Iris pigment epithelial cell (primary cell): ENCODE measurements around the gene LIPG.
"Not testable (repeated sequence)": the region's sequence is repeated elsewhere in the genome, so short reads cannot be mapped to it uniquely, and the experiment has no call there.

Experiments
- DNase-seq: peaks from one replicate; pipeline ENCODE4 v3.0.0-alpha.2; 2011; ENCODE audit warnings: low read depth

LIPG gene

DNA sequence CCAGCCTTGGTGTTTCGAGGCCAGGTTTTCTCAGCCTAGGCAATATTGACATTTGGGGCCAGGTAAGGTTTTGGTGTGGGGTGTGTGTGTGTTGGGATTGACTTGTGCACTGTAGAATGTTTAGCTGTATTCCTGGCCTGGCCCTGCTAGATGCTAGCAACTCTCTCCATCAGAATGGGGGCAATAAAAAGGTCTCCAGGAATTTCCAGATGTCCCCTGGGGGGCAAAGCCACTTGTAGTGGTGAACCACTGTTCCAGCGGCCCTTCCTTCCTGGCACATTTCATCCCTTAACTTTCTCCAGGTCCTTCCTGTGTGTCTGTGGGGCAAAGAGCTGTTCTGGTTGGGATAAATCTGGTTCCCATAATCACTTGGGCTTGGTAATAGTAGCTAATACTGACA, 12.0 kb downstream of the LIPG start:
- DNase-seq, result no peak

DNA sequence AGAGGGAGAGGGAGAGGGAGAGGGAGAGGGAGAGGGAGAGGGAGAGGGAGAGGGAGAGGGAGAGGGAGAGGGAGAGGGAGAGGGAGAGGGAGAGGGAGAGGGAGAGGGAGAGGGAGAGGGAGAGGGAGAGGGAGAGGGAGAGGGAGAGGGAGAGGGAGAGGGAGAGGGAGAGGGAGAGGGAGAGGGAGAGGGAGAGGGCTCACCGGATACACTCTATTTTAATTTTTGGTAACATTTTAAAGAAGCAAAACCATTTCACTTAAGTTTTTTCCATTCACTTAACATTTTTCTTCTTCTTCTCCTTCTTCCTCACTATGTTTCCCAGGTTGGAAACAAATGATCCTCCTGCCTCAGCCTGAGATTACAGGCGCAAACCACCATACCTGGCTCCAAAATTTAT, 17.2 kb downstream of the LIPG start:
- DNase-seq, result not testable (repeated sequence)

DNA sequence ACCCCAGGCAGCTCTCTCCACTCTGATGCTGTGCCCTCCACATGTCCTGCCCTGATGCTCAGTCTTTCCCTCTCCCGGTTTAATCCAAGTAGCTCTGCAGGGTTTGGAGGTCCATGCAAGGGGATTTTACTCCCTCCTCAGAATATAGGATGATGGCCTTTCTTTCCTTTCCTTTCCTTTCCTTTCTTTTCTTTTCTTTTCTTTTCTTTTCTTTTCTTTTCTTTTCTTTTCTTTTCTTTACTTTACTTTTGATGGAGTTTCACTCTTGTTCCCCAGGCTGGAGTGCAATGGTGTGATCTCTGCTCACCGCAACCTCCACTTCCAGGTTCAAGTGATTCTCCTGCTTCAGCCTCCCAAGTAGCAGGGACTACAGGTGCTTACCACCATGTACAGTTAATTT, 17.7 kb downstream of the LIPG start:
- DNase-seq, result not testable (repeated sequence)

DNA sequence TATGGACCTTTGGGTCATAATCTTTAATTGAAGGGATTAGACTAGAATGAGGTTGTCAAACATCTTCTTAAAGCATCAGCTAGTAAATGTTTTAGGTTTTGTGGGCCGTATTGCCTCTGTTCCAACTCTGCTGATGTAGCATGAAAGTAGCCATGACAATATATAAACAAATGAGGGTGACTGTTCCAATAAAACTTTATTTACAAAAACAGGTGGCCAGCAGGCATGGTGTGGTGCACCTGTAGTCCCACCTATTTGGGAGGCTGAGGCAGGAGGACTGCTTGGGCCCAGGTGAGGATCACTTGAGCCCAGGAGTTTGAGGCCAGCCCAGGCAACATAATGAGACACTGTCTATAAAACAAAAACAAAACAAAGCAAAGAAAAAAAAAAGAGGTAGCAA, 18.4 kb downstream of the LIPG start:
- DNase-seq, result no peak

DNA sequence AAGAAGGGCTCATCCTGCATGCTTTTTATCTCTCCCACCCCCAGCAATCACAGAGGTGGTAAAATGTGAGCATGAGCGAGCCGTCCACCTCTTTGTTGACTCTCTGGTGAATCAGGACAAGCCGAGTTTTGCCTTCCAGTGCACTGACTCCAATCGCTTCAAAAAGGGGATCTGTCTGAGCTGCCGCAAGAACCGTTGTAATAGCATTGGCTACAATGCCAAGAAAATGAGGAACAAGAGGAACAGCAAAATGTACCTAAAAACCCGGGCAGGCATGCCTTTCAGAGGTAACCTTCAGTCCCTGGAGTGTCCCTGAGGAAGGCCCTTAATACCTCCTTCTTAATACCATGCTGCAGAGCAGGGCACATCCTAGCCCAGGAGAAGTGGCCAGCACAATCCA, 19.5 kb downstream of the LIPG start:
- no peak for DNase-seq

DNA sequence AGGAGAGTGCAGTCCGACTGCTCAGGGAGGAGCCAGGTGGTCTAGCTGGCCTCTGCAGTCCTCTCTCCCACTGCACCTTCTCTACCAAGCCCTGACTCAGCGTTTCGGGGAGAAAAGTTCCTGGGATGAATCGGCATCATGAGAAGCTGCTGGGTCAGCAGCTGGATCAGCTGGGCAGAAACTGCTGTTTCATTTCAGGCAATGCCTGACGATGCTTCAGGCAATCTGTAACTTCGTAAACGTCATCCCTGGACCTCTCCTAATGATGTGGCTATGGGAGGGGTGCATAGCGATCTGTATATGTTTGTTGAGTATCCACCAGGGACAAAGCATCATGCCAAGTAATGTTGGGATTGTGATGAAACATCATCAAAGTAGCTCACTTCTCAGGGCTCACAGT, 20.7 kb downstream of the LIPG start:
- no peak for DNase-seq

DNA sequence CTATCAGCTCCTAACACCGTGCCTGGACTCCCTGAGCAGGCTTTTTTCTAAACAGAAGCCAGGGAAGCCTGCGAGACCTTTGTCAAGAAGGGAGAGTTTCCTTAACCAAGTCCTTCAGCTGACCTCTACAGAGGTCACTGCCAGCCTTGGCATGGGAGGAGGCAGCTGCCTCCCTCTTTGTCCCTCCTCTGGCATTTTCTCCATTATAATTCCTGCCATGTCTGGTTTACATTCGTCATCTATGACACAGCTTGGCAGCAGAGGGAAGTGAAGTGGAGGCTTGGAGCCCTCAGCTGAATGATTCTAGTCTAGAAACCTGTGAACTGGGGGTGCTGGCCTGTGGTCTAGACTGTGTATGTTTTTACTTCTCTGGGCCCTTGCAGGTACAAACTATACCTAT, 22.5 kb downstream of the LIPG start:
- no peak for DNase-seq

DNA sequence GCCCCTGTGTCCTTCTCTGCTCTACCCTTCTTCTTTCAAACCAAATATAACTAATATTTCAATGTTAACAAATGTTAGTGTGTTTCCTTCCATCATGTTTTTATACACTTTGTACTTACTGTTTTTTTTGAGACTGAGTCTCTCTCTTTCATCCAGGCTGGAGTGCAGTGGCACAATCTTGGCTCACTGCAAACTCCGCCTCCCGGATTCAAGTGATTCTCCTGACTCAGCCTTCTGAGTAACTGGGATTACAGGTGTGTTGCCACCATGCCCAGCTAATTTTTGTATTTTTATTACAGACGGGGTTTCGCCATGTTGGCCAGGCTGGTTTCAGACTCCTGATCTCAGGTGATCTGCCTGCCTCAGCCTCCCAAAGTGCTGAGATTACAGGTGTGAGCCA, 23.1 kb downstream of the LIPG start:
- DNase-seq, result not testable (repeated sequence)

DNA sequence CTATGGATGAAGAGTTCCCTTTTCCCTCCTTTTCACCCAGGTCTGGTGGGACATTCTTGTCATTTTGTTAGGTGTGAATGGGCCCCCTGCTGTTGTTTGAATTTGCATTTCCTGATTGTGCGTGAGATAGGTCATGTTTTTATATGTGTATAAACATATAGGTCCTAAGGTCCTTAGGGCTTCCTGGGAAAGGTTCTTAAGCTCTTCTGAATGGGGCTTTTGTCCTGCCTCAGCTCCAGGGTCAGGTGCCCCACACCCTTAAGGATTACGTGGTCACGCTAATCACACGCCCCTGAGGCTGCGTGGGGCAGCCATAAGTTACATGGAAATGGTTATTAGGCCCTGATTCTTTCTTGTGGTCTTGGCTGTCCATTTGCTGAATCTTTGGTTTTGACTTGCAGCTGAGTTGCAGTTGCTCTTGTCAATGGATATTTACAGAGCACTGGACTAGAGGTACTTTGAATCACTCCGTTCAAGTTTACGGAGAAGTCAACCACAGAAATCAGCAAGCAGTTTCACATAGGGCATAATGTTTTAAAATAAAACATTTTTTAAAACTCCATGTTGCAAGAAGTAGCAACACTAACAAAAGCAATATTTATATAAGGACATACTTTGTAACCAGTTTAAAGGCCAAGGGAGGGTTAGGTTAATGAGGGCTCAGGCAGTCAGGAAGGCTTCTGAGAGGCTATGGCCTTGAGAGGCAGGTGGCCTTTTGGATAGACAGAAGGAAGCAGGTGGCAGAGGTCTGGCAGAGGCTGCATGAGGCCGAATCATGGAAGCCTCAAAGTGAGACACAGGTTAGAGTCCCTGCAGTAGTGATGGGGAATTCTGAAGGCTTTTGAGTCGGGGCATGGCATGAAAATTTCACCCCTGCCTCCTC, 24.2 kb downstream of the LIPG start:
- DNase-seq, result no peak

DNA sequence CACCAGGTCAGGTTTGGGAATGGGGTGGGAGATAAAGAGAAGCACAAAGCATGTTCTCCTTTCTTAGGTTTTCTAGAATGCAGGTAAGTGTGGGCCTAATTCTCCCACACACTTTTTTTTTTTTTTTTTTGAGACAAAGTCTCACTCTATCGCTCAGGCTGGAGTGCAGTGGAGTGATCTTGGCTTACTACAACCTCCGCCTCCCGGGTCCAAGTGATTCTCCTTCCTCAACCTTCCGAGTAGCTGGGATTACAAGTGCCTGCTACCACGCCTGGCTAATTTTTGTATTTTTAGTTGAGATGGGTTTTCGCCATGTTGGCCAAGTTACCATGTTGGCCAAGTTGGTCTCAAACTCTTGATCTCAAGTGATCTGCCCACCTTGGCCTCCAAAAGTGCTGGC, 26.3 kb downstream of the LIPG start:
- DNase-seq, result no peak

DNA sequence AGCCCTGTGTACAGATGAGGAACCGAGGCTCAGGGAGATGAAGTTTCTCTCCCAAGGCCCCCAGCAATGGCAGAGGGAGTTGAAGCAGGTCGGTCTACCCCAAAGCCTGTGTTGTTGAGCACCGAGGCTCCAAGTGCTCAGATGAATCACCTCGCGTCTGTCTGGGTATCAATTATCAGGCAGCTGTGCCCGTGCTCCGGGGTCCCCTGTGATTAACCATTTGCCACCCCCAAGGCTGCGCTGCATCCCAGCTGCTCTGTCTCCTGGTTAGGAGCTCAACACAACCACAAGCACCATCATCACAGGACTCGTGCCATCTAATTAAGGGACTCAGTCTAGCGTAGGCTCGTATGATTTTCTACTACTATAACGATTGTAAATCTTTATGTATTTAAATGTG, 27.1 kb downstream of the LIPG start:
- no peak for DNase-seq

DNA sequence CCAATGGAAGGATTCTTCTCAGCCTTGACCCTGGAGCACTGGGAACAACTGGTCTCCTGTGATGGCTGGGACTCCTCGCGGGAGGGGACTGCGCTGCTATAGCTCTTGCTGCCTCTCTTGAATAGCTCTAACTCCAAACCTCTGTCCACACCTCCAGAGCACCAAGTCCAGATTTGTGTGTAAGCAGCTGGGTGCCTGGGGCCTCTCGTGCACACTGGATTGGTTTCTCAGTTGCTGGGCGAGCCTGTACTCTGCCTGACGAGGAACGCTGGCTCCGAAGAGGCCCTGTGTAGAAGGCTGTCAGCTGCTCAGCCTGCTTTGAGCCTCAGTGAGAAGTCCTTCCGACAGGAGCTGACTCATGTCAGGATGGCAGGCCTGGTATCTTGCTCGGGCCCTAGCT, 28.8 kb downstream of the LIPG start:
- DNase-seq, result no peak

DNA sequence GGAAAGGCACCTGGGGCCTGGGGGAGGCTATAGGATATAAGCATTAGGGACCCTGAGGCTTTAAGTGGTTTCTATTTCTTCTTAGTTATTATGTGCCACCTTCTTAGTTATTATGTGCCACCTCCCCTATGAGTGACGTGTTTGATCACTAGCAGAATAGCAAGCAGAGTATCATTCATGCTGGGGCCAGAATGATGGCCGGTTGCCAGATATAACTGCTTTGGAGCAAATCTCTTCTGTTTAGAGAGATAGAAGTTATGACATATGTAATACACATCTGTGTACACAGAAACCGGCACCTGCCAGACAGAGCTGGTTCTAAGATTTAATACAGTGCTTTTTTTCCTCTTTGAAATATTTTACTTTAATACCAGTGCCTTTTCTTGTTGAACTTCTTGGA, 29.4 kb downstream of the LIPG start:
- no peak for DNase-seq

DNA sequence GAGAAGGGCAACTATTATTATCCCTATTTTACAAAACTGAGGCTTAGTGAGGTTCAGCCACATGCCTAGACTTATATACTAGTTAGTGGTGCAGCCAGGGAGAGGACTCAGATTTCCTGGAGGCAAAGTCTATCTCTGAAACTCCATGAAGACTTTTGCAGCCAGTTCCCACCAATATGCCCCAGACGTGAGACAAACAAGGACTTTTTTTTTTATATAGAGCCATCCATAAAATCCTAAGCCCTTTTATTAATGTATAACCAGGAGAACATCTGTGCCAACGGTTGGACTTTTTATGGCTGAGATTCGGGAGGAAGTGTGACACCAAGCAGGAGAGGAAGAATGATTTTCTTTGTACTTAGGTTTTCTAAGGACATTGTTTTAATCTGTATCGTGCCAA, 29.9 kb downstream of the LIPG start:
- DNase-seq, result no peak

DNA sequence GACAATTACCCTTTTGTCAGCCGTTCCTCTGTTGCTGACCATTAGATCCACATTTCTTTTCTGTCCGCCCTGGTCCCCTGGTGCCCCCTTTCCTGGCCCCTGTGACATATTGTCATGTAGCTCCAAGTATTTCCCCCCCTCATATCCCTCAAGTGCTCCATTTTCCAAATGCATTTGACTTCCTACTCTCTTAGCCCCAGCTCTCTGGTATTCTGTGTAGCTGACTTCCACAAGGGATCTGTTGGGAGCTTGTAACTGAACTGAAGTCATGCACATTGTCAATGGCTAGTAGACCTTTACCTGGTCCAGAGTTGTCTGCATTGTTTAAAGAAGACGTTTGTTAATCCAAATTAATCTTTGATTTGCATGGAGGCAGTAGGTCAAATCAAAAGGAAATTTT, 34.8 kb downstream of the LIPG start:
- no peak for DNase-seq

DNA sequence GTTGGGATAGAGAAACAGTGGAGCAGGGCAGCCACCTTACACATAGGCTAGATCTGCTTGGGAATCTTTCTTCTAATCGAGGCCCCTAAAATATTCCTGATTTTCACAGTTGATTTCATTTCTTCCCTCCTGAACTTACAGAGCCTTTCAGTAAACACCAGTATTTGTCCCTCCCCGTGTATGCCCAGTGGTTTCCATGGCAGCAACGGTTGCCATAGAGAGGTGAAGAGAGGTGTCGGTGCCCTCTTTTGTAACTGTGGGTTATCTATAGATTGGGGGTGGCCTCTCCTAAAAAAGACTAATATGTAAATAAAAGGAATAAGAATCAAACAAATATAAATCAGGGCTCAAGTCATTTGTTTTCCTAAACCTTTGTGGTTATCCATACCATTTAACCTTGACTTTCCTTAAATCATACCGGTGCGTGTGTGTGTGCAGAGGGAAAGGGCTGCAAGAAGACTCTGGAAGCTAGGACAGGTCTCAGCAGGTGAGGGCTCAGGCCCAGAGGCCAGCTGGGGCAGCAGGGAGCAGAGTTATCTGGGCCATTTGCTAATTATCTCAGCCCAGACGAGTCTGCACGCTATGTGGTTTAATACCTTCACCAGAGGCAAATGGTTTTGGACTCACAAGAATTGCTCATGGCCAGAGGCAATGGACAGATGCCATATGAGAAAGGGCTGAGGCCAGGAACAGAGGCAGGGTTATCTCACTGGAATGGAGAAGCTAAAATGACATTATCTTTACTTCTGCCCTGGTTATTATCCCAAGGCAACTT, 35.5 kb downstream of the LIPG start:
- no peak for DNase-seq

DNA sequence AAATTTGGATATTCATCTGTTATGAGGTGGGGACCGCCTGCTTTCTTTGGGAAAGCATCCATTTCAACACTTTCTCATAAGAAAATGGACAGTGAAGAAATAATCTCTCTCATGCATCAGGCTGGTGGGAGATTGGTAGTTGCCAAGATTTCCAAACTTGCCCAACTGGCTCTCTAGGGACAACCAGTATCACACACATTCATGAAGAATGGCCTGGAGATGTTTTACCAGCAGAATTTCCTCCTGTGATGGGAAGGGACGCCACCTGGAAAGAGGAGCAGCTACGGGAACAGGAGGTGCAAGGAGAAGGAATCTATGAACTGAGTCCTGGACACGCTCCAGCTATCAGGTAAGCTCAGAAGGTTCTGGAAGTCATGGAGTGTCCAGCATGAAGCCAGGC, 39.4 kb downstream of the LIPG start:
- DNase-seq, result no peak

DNA sequence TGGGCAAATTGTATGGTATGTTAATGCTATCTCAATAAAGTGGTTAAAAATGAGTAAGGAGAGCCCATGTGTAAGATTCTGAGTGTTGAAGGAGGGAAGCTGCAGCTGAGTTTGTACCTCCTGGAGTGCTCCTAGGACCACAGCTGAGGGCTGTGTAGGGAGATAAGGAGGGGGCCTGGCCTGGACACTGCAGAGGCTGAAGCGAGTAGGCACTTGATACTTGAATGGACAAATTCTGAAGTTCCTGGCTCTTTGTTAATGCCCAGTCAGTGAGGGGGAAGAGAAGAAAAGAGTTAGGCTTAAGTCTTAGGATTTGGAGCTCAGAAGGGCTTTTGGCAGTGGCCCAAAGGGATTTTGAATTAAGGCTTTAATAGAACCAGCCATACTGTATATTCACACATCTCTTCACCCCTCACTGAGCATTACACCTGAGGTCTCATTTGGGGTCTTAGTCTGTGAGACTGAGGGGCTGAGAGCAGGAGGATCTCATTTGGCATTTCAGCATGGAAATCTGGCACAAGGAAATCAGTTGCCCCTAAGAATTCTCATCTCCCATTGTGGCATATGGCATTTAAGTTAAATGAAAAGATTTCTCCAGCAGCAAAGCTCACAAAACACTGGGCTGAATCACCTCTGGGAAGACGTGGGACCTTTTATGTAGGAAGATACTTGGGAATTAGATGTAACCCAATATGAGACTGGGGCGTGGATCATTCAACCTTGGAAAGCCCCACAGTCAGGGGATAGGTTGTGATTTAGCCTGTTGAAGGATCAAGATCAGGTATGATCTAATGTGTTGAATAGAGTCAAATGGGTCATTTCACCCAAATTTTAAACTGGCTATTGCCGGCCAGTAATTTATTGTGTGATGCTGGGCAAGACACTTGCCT, 46.8 kb downstream of the LIPG start:
- no peak for DNase-seq

DNA sequence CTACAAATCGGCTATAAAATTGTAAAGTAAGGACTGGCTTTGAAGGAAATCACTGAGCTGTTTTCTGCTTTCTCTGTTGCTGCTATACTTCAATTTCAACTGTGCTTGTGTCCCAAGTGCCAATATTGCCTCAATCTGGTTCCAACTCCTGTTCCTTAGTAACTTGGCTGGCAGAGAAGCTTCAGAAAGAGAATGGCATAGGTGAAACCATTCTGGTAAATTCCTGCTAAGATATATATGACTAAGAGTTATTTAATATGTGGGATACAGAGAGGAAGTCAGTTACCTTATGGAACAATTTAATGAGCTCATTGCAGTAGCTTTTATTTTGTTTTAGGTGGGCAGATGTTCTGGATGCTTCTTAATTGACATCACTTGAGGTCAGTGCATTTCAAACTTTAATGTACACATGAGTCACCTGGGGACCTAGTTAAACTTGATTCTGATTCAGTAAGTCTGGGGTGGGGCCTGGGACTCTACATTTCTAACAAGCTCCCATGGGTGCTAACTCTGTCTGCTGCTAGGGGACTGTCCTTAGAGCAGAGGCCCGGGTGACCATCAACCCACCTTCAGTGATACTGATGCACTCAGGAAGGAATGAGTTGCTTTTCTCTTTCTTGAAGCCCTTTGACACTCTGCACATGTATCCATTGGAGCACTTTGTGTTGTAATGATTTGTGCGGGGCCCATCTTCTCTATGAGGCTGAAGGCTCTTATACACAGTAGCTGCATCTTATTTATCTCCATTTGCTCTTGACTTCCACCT, 47.6 kb downstream of the LIPG start:
- DNase-seq, result no peak

DNA sequence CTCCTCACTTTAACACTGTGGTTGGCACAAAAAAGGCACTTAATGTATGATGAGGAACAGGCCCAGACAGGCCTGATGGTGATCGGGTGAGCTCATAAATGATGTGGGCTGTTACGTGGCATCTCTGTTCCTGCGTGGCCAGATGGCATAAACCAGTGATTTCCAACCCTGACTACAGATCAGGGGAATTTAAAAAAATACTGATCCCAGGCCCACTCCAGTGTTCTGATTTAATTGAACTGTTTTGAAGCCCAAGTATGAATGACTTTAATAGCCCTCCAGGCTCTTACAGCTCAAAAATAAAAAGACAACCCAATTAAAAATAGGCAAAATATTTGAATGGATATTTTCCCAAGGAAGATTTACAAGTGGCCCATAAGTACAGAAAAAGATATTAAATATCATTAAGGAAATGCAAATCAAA, 48.2 kb downstream of the LIPG start:
- no peak for DNase-seq

DNA sequence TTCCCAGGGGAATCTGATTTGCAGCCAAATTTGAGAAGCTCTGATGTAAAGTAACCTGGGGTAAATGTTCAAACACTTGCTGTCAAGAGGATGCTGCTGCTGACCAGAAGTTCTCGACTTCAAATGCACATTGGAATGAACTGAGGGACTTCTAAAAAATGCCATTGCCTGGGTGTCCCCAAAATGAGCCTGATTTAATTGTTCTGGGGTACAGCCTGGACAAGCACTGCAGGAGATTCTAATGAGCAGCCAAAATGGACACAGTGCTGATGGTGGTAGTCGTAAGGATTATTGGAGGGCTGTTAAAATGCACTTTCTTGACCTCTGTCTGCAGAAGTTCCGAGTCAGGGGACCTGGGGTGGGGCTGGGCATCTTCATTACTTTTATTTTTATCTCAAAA, 49.5 kb downstream of the LIPG start:
- no peak for DNase-seq
